ENCODE results near the gene ZEB2.

- TF ChIP-seq CTCF (IDR thresholded peaks at IDR 0.05; ENCODE audit: insufficient read depth, low read length) = no peak
- no peak for TF ChIP-seq POLR2AphosphoS5 (IDR thresholded peaks at IDR 0.05; ENCODE audit: low read depth)
- no peak for TF ChIP-seq GABPA (IDR thresholded peaks at IDR 0.05; ENCODE audit: low read depth)
- no peak for TF ChIP-seq REST (IDR thresholded peaks at IDR 0.05; ENCODE audit: insufficient replicate concordance, low read depth)
- TF ChIP-seq SPI1 (IDR thresholded peaks at IDR 0.05; ENCODE audit: borderline replicate concordance, low read depth) = no peak
Observed at GRCh38 chr2:144359684-144360083, 160.2 kb downstream of the ZEB2 start.

Data from HL-60 (cell line).